Loucy (cell line): ENCODE measurements around the gene OR52E6.

Experiments
- H2AFZ ChIP-seq: fragments of 200-600 bp; sonication (generic); 2 replicates; pipeline ENCODE4 v1.6.0; 2016; ENCODE audit warnings: antibody characterized with exemption, mild to moderate bottlenecking, low read length, moderate library complexity
- H3F3A ChIP-seq: fragments of 200-600 bp; 2 replicates; pipeline ENCODE4 v1.6.0; 2016; ENCODE audit warnings: antibody characterized with exemption, low read depth, mild to moderate bottlenecking
- H3K27me3 ChIP-seq: fragments of 200-600 bp; sonication (generic); 2 replicates; pipeline ENCODE4 v1.6.1; 2014; ENCODE audit warnings: low read length, mild to moderate bottlenecking; ENCODE audit not compliant: insufficient read depth, poor library complexity, severe bottlenecking
- H3K36me3 ChIP-seq: fragments of 200-600 bp; sonication (generic); 2 replicates; pipeline ENCODE4 v1.6.1; 2016; ENCODE audit warnings: low read length; ENCODE audit not compliant: insufficient read depth
- H3K4me1 ChIP-seq: fragments of 200-600 bp; sonication (generic); 2 replicates; pipeline ENCODE4 v1.5.1; 2014; ENCODE audit warnings: low read length, mild to moderate bottlenecking; ENCODE audit not compliant: insufficient read depth, poor library complexity, severe bottlenecking
- H3K4me2 ChIP-seq: fragments of 200-600 bp; sonication (generic); 2 replicates; pipeline ENCODE4 v1.6.0; 2014; ENCODE audit warnings: antibody characterized with exemption, low read length, low read depth, mild to moderate bottlenecking; ENCODE audit not compliant: poor library complexity, severe bottlenecking
- H3K4me3 ChIP-seq: fragments of 200-600 bp; sonication (generic); 2 replicates; pipeline ENCODE4 v1.5.1; 2014; ENCODE audit warnings: low read length, mild to moderate bottlenecking, mixed read lengths; ENCODE audit not compliant: poor library complexity, severe bottlenecking
- H3K79me2 ChIP-seq: fragments of 200-600 bp; sonication (generic); 2 replicates; pipeline ENCODE4 v1.6.1; 2014; ENCODE audit warnings: low read length; ENCODE audit not compliant: insufficient read depth
- H3K9ac ChIP-seq: fragments of 200-600 bp; sonication (generic); 2 replicates; pipeline ENCODE4 v1.6.0; 2014; ENCODE audit warnings: mild to moderate bottlenecking, low read depth, low read length, moderate library complexity; ENCODE audit not compliant: poor library complexity, severe bottlenecking
- H3K9me2 ChIP-seq: fragments of 200-600 bp; sonication (generic); replicated peaks from 2 replicates; pipeline ENCODE4 v1.6.1; 2016; ENCODE audit warnings: low read depth, low read length, mixed read lengths
- H3K9me3 ChIP-seq: fragments of 200-600 bp; sonication (generic); 2 replicates; pipeline ENCODE4 v1.6.1; 2014; ENCODE audit warnings: mild to moderate bottlenecking, antibody characterized with exemption, low read length, low read depth; ENCODE audit not compliant: insufficient read depth
- H4K20me1 ChIP-seq: fragments of 200-600 bp; sonication (generic); 2 replicates; pipeline ENCODE4 v1.6.0; 2014; ENCODE audit warnings: antibody characterized with exemption, low read length, mild to moderate bottlenecking; ENCODE audit not compliant: insufficient read depth, poor library complexity, severe bottlenecking
- EZH2phosphoT487 ChIP-seq: fragments of 200-600 bp; IDR thresholded peaks from 2 replicates; pipeline ENCODE4 v1.6.1; 2018; ENCODE audit warnings: antibody characterized with exemption, mild to moderate bottlenecking, moderate library complexity, borderline replicate concordance
- TF ChIP-seq, protein P1 (sequence below): fragments of 200-600 bp; sonication (generic); conservative IDR thresholded peaks from 2 replicates; pipeline ENCODE4 v1.5.1; 2014; ENCODE audit warnings: mild to moderate bottlenecking, antibody characterized with exemption, low read length

The OR52E6 gene

DNA sequence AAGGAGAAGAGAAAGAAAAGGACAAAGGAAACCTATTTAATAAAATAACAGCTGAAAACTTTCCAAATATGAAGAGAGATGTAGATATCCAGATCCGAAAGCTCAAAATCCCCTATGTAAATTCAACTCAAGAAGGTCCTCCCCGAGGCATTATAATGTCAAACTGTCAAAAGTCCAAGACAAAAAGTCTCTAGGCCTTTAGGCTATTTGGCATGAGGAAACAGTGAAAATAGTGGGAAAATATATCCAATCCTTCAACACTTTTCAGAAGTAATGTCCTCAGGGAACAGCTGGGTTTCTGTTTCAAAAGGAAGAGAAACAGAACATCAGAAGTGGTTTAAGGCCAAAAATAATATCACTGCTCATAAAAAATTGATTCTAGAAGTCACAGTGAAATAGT, 36.9 kb upstream of the OR52E6 start:
- no peaks in the 10 kb centered on the region for H3K36me3 ChIP-seq
- H3F3A ChIP-seq, result no peaks in the 10 kb centered on the region
- no peak overlapping the region for H3K4me3 ChIP-seq
- H3K27me3 ChIP-seq, result no peaks in the 10 kb centered on the region
- H3K79me2 ChIP-seq, result no peaks in the 10 kb centered on the region
- no peak overlapping the region for H3K4me2 ChIP-seq
- no peak overlapping the region for H2AFZ ChIP-seq
- no peak for TF ChIP-seq EZH2phosphoT487
- TF ChIP-seq, protein P1, sequence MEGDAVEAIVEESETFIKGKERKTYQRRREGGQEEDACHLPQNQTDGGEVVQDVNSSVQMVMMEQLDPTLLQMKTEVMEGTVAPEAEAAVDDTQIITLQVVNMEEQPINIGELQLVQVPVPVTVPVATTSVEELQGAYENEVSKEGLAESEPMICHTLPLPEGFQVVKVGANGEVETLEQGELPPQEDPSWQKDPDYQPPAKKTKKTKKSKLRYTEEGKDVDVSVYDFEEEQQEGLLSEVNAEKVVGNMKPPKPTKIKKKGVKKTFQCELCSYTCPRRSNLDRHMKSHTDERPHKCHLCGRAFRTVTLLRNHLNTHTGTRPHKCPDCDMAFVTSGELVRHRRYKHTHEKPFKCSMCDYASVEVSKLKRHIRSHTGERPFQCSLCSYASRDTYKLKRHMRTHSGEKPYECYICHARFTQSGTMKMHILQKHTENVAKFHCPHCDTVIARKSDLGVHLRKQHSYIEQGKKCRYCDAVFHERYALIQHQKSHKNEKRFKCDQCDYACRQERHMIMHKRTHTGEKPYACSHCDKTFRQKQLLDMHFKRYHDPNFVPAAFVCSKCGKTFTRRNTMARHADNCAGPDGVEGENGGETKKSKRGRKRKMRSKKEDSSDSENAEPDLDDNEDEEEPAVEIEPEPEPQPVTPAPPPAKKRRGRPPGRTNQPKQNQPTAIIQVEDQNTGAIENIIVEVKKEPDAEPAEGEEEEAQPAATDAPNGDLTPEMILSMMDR, result no peak
- H3K9me2 ChIP-seq, result no peaks in the 10 kb centered on the region
- no peaks in the 10 kb centered on the region for H4K20me1 ChIP-seq
- no peaks in the 10 kb centered on the region for H3K9me3 ChIP-seq
- no peak overlapping the region for H3K9ac ChIP-seq
- H3K4me1 ChIP-seq, result no peaks in the 10 kb centered on the region

DNA sequence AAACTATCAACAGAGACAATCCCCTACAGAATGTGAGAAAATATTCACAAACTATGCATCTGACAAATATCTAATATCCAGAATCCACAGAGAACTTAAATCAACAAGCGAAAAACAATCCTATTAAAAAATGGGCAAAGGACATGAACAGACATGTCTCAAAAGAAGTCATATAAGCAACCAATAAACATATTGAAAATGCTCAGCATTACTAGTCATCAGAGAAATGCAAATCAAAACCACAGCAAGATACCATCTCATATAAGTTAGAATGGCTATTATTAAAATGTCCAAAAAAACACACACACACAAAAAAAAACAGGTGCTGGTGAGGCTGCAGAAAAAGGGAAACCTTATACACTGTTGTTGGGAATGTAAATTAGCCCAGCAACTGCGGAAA, 24.1 kb upstream of the OR52E6 start:
- TF ChIP-seq EZH2phosphoT487, result no peak
- TF ChIP-seq, protein P1, result no peak

DNA sequence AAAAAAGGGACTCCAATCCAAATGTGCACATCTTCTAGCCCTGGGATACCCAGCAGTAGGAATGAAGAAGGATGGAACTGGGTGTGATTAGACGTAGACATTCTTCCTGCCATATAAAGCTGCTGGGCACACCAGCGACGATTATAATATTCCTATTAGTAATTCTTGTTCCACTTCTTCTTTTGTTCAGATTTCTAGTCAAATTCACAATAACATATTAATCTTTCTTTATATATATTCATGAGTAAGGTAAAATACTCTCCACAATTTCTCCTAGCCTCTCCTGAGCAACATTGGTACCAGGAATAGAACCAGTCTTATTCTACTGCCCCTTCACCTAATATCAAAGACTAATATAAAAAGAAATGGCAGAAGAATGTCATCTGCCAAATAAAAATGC, 15.9 kb upstream of the OR52E6 start, which contains the start of gene OR52E8:
OR52E8 (minus strand) TSS at position 101 of the 400 bp plus-strand sequence; CDS start at position 101, 0 bp downstream.
- H3K9me3 ChIP-seq, result 0 out of 2 replicates have a peak, but pooled peaks cover 3% of the 10 kb centered on the region
- H4K20me1 ChIP-seq, result no peaks in the 10 kb centered on the region
- no peak within 1 kb of the TSS for H3K4me3 ChIP-seq
- H3K79me2 ChIP-seq, result no peaks in the 10 kb centered on the region
- no peaks in the 10 kb centered on the region for H3F3A ChIP-seq
- no peak within 1 kb of the TSS for H3K4me2 ChIP-seq
- H2AFZ ChIP-seq, result no peak within 1 kb of the TSS
- no peaks in the 10 kb centered on the region for H3K4me1 ChIP-seq
- no peaks in the 10 kb centered on the region for H3K27me3 ChIP-seq
- no peaks in the 10 kb centered on the region for H3K36me3 ChIP-seq
- no peak within 1 kb of the TSS for H3K9ac ChIP-seq
- no peaks in the 10 kb centered on the region for H3K9me2 ChIP-seq
- TF ChIP-seq, protein P1, result no peak
- no peak for TF ChIP-seq EZH2phosphoT487

More for the DNA sequence above, 24.1 kb upstream of the OR52E6 start:
- Histone ChIP-seq H3K36me3 (no peaks in the 10 kb centered on the region), H3K9me2 (no peaks in the 10 kb centered on the region), H3K9ac (no peak overlapping the region), H3F3A (no peaks in the 10 kb centered on the region), H4K20me1 (no peaks in the 10 kb centered on the region), H3K4me3 (no peak overlapping the region), H3K27me3 (no peaks in the 10 kb centered on the region), H3K79me2 (no peaks in the 10 kb centered on the region), H3K9me3 (no peaks in the 10 kb centered on the region), H2AFZ (no peak overlapping the region), H3K4me1 (no peaks in the 10 kb centered on the region), H3K4me2 (no peak overlapping the region)
